NT2/D1 (cell line): ENCODE data around the gene LGALS7.

ENCODE experiments used
- SUZ12 ChIP-seq: IDR thresholded peaks from 2 replicates; pipeline ENCODE4 v1.6.1; 2011; ENCODE audit not compliant: insufficient read length, insufficient read depth; ENCODE audit errors: extremely low read depth
- YY1 ChIP-seq: IDR thresholded peaks from 2 replicates; pipeline ENCODE4 v1.6.1; 2011; ENCODE audit not compliant: insufficient read length, insufficient read depth
- ZNF274 ChIP-seq: IDR thresholded peaks from 2 replicates; pipeline ENCODE4 v1.6.1; 2011; ENCODE audit warnings: mild to moderate bottlenecking, low read depth, low read length

DNA sequence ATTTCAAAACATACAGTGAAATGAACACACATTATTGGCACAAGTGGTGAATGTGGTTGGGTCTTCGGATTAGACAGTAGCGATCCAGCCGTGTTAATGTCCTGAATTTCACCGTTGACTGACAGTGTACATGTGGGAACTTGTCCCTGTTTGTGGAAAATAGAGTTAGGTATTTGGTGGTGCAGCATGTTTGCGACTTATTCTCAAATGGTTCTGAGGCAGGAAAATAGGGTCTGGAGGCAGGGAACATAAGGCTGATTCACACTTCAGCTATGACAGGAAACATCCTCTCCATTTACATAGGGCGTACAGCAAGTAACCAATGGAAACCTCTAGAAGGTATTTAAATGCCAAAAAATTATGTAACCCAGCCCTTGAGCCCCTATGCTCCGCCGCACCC is 19.9 kb upstream of the LGALS7 start:
- TF ChIP-seq YY1 (no peak), SUZ12 (no peak), ZNF274 (no peak)
